Mesodermal cell (in vitro differentiated cells): Measurements from ENCODE around the gene CCL22.

Experiments used
- H3K27ac ChIP-seq: 2 replicates; pipeline ENCODE4 v1.7.0; 2013; ENCODE audit warnings: mild to moderate bottlenecking, low read depth, low read length, moderate library complexity; ENCODE audit not compliant: severe bottlenecking
- H3K36me3 ChIP-seq: 2 replicates; pipeline ENCODE4 v1.7.1; 2013; ENCODE audit warnings: mild to moderate bottlenecking, low read length, moderate library complexity; ENCODE audit not compliant: control insufficient read depth, insufficient read depth
- H3K4me1 ChIP-seq: one replicate; pipeline ENCODE4 v1.7.1; 2013; ENCODE audit warnings: mild to moderate bottlenecking, low read length; ENCODE audit not compliant: insufficient read depth, control insufficient read depth, poor library complexity, severe bottlenecking
- H3K4me3 ChIP-seq: 2 replicates; pipeline ENCODE4 v1.7.0; 2013; ENCODE audit warnings: low read length, control low read depth, mild to moderate bottlenecking; ENCODE audit not compliant: insufficient read depth, poor library complexity, severe bottlenecking; ENCODE audit errors: extremely low read depth
- H3K9me3 ChIP-seq: 2 replicates; pipeline ENCODE4 v1.7.1; 2013; ENCODE audit warnings: mild to moderate bottlenecking, low read length, moderate library complexity; ENCODE audit not compliant: control insufficient read depth
- WGBS, 2 experiments: methylation state at CpG; one replicate each; pipeline ENCODE4 v1.1.5; 2013; ENCODE audit warnings: missing lambda C conversion rate in 2 of 2; ENCODE audit not compliant: insufficient coverage in 2 of 2; 5-methylcytosine and 5-hydroxymethylcytosine counted together

CCL22 gene

GRCh38 chr16:57376313-57376818 is 17.8 kb downstream of the CCL22 start:
- Histone ChIP-seq H3K27ac (no peak overlapping the region), H3K4me1 (peaks cover 38% of the 10 kb centered on the region), H3K9me3 (no peaks in the 10 kb centered on the region), H3K4me3 (no peak overlapping the region), H3K36me3 (no peaks in the 10 kb centered on the region)
- WGBS, 2 experiments, result 98 to 100% methylated on average over 2 to 3 of the region's 3 CpGs

- WGBS, 2 experiments, result 74 to 76% methylated on average over 3 to 4 of the region's 5 CpGs
- peaks cover 30% of the 10 kb centered on the region for H3K4me1 ChIP-seq
- H3K27ac ChIP-seq, result peak overlapping the region; percentile 88
- H3K4me3 ChIP-seq, result no peak overlapping the region
- no peaks in the 10 kb centered on the region for H3K9me3 ChIP-seq
- no peaks in the 10 kb centered on the region for H3K36me3 ChIP-seq
Measured at GRCh38 chr16:57377080-57377841, 18.7 kb downstream of the CCL22 start.

- 96 to 99% methylated on average over 8 to 9 of the region's 10 CpGs for WGBS, 2 experiments
- Histone ChIP-seq H3K9me3 (no peaks in the 10 kb centered on the region), H3K36me3 (no peaks in the 10 kb centered on the region), H3K27ac (no peak overlapping the region), H3K4me3 (no peak overlapping the region), H3K4me1 (peaks cover 26% of the 10 kb centered on the region)
Measured at GRCh38 chr16:57379579-57379978, 21.0 kb downstream of the CCL22 start.

- H3K9me3 ChIP-seq, result no peaks in the 10 kb centered on the region
- 89 to 100% methylated on average over 5 to 6 of the region's 8 CpGs for WGBS, 2 experiments
- H3K4me3 ChIP-seq, result no peak overlapping the region
- H3K4me1 ChIP-seq, result peaks cover 26% of the 10 kb centered on the region
- H3K27ac ChIP-seq, result no peak overlapping the region
- no peaks in the 10 kb centered on the region for H3K36me3 ChIP-seq
Measured at GRCh38 chr16:57380671-57381462, 22.3 kb downstream of the CCL22 start.

GRCh38 chr16:57381791-57382534 is 23.4 kb downstream of the CCL22 start:
- no peak overlapping the region for H3K27ac ChIP-seq
- WGBS, 2 experiments, result 94 to 96% methylated on average over 32 to 33 of the region's 35 CpGs
- H3K36me3 ChIP-seq, result no peaks in the 10 kb centered on the region
- peaks cover 23% of the 10 kb centered on the region for H3K4me1 ChIP-seq
- H3K9me3 ChIP-seq, result no peaks in the 10 kb centered on the region
- H3K4me3 ChIP-seq, result no peak overlapping the region

GRCh38 chr16:57382535-57383275 is 24.1 kb downstream of the CCL22 start:
- H3K9me3 ChIP-seq, result no peaks in the 10 kb centered on the region
- no peaks in the 10 kb centered on the region for H3K36me3 ChIP-seq
- WGBS, 2 experiments, result 97 to 98% methylated on average over 9 to 12 of the region's 16 CpGs

GRCh38 chr16:57383276-57384247 is 25.0 kb downstream of the CCL22 start:
- H3K4me3 ChIP-seq, result no peak overlapping the region
- peak overlapping the region; percentile 60 for H3K27ac ChIP-seq
- 66 to 78% methylated on average over 6 of the region's 8 CpGs for WGBS, 2 experiments
- H3K4me1 ChIP-seq, result peaks cover 15% of the 10 kb centered on the region
- no peaks in the 10 kb centered on the region for H3K9me3 ChIP-seq
- H3K36me3 ChIP-seq, result no peaks in the 10 kb centered on the region

More at GRCh38 chr16:57382535-57383275, 24.1 kb downstream of the CCL22 start:
- Histone ChIP-seq H3K27ac (no peak overlapping the region), H3K4me1 (peaks cover 16% of the 10 kb centered on the region), H3K4me3 (no peak overlapping the region)

GRCh38 chr16:57384248-57385070 is 25.9 kb downstream of the CCL22 start:
- H3K9me3 ChIP-seq, result no peaks in the 10 kb centered on the region
- 92 to 96% methylated on average over 6 to 8 of the region's 11 CpGs for WGBS, 2 experiments
- no peak overlapping the region for H3K4me3 ChIP-seq
- peak overlapping the region; percentile 60 for H3K27ac ChIP-seq
- peaks cover 12% of the 10 kb centered on the region for H3K4me1 ChIP-seq
- H3K36me3 ChIP-seq, result no peaks in the 10 kb centered on the region

DNA sequence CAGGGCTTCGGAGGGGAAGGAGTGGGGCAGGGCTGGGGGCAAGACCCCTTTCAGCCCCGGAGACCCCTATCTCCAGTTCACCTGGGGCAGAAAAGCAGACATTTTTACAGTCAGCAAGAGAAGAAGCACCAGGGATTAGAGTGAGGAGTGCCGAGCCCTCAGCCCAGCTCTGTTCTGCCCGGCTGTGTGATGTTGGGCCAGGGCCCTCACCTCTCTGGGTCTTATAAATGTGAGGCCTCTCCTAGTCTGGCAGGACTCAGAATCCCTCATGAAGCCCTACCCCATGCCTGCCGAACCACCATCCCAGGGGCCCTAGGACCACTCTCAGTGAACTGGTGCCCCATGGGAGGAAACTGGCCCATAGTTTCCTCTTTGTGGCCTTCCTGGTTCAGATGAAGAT is 26.5 kb downstream of the CCL22 start:
- no peak overlapping the region for H3K27ac ChIP-seq
- 83 to 86% methylated on average over 4 to 5 of the region's 5 CpGs for WGBS, 2 experiments
- no peaks in the 10 kb centered on the region for H3K9me3 ChIP-seq
- no peaks in the 10 kb centered on the region for H3K36me3 ChIP-seq
- H3K4me3 ChIP-seq, result no peak overlapping the region
- peaks cover 12% of the 10 kb centered on the region for H3K4me1 ChIP-seq
